H9 (cell line): Measurements from ENCODE around the gene UQCR10. TPM values are rescaled to one million over a fixed set of nuclear protein-coding genes. Genes with fewer than 3 reads are reported as not detected.

Source experiments
- DNase-seq: peaks from one replicate; pipeline ENCODE4 v3.0.0-alpha.2; 2017
- H2AFZ ChIP-seq: one replicate; pipeline ENCODE4 v1.6.1; 2013; ENCODE audit warnings: mild to moderate bottlenecking, low read length, control low read depth, moderate library complexity
- H2AK5ac ChIP-seq: 2 replicates; pipeline ENCODE4 v1.6.1; 2013; ENCODE audit warnings: low read length, control low read depth, mixed read lengths; ENCODE audit not compliant: insufficient read length
- H2BK120ac ChIP-seq: one replicate; pipeline ENCODE4 v1.6.1; 2013; ENCODE audit warnings: low read depth, mild to moderate bottlenecking, low read length, control low read depth, inconsistent platforms; ENCODE audit not compliant: poor library complexity, severe bottlenecking
- H2BK12ac ChIP-seq: 2 replicates; pipeline ENCODE4 v1.6.1; 2013; ENCODE audit warnings: low read length, control low read depth, mixed read lengths, low read depth; ENCODE audit not compliant: insufficient read length
- H2BK15ac ChIP-seq: 2 replicates; pipeline ENCODE4 v1.6.1; 2013; ENCODE audit warnings: low read depth, low read length, control low read depth
- H2BK20ac ChIP-seq: one replicate; pipeline ENCODE4 v1.6.1; 2013; ENCODE audit warnings: low read depth, mild to moderate bottlenecking, low read length, control low read depth, inconsistent platforms; ENCODE audit not compliant: poor library complexity, severe bottlenecking
- H2BK5ac ChIP-seq: 2 replicates; pipeline ENCODE4 v1.6.1; 2013; ENCODE audit warnings: low read length, control low read depth, mixed read lengths; ENCODE audit not compliant: insufficient read length
- H3K14ac ChIP-seq: 2 replicates; pipeline ENCODE4 v1.6.1; 2013; ENCODE audit warnings: low read length, control low read depth; ENCODE audit not compliant: insufficient read depth
- H3K18ac ChIP-seq: 2 replicates; pipeline ENCODE4 v1.6.1; 2013; ENCODE audit warnings: low read depth, mild to moderate bottlenecking, mixed read lengths, low read length, control low read depth; ENCODE audit not compliant: insufficient read length
- H3K23ac ChIP-seq: 2 replicates; pipeline ENCODE4 v1.6.1; 2013; ENCODE audit warnings: low read length, control low read depth, mixed read lengths, low read depth; ENCODE audit not compliant: insufficient read length
- H3K23me2 ChIP-seq: 2 replicates; pipeline ENCODE4 v1.6.1; 2013; ENCODE audit warnings: low read depth, mild to moderate bottlenecking, mixed read lengths, low read length, control low read depth; ENCODE audit not compliant: insufficient read length, poor library complexity, severe bottlenecking
- H3K27ac ChIP-seq: 2 replicates; pipeline ENCODE4 v1.5.1; 2013; ENCODE audit warnings: low read length, control low read depth, mixed read lengths, low read depth; ENCODE audit not compliant: insufficient read length
- H3K27me3 ChIP-seq: 2 replicates; pipeline ENCODE4 v1.6.1; 2013; ENCODE audit warnings: low read length, control low read depth, inconsistent platforms; ENCODE audit not compliant: insufficient read depth
- H3K4ac ChIP-seq: 2 replicates; pipeline ENCODE4 v1.6.1; 2013; ENCODE audit warnings: low read depth, mild to moderate bottlenecking, control low read depth, inconsistent platforms, low read length, moderate library complexity
- H3K4me1 ChIP-seq: 2 replicates; pipeline ENCODE4 v1.6.1; 2013; ENCODE audit warnings: low read length, control low read depth, inconsistent platforms; ENCODE audit not compliant: insufficient read depth
- H3K4me2 ChIP-seq: 2 replicates; pipeline ENCODE4 v1.6.1; 2013; ENCODE audit warnings: low read length, control low read depth, mixed read lengths; ENCODE audit not compliant: insufficient read length, insufficient read depth
- H3K56ac ChIP-seq: 2 replicates; pipeline ENCODE4 v1.6.1; 2013; ENCODE audit warnings: low read depth, mild to moderate bottlenecking, mixed read lengths, low read length, control low read depth; ENCODE audit not compliant: insufficient read length
- H3K79me1 ChIP-seq: 2 replicates; pipeline ENCODE4 v1.6.1; 2013; ENCODE audit warnings: low read depth, mild to moderate bottlenecking, moderate library complexity, low read length, control low read depth, inconsistent platforms; ENCODE audit not compliant: insufficient read depth, poor library complexity, severe bottlenecking
- H3K79me2 ChIP-seq: 2 replicates; pipeline ENCODE4 v1.6.1; 2013; ENCODE audit warnings: low read length, control low read depth, inconsistent platforms; ENCODE audit not compliant: insufficient read depth
- H3K9ac ChIP-seq: 2 replicates; pipeline ENCODE4 v1.6.1; 2013; ENCODE audit warnings: low read length, control low read depth, mixed read lengths; ENCODE audit not compliant: insufficient read length; ENCODE audit errors: extremely low read depth
- H3K9me3 ChIP-seq: one replicate; pipeline ENCODE4 v1.6.1; 2013; ENCODE audit warnings: low read depth, low read length, inconsistent platforms; ENCODE audit not compliant: control insufficient read depth
- H3T11ph ChIP-seq: one replicate; pipeline ENCODE4 v1.6.1; 2013; ENCODE audit warnings: mild to moderate bottlenecking, low read length, control low read depth, inconsistent platforms
- H4K20me1 ChIP-seq: one replicate; pipeline ENCODE4 v1.6.1; 2013; ENCODE audit not compliant: control insufficient read depth, insufficient read length, insufficient read depth
- H4K5ac ChIP-seq: 2 replicates; pipeline ENCODE4 v1.6.1; 2013; ENCODE audit warnings: low read depth, mild to moderate bottlenecking, mixed read lengths, low read length, control low read depth; ENCODE audit not compliant: insufficient read length
- H4K8ac ChIP-seq: replicated peaks from 2 replicates; pipeline ENCODE4 v1.6.1; 2013; ENCODE audit warnings: low read length, control low read depth, mixed read lengths, low read depth; ENCODE audit not compliant: insufficient read length
- H4K91ac ChIP-seq: 2 replicates; pipeline ENCODE4 v1.6.1; 2013; ENCODE audit warnings: low read depth, mild to moderate bottlenecking, moderate library complexity, mixed read lengths, low read length, control low read depth; ENCODE audit not compliant: insufficient read length
- H3K27ac Mint-ChIP-seq, 3 experiments: 2 replicates in 2 of 3; 3 replicates in 1 of 3; pipeline ENCODE4 v1.8.0; 2020 to 2021; ENCODE audit warnings: mixed read lengths in 3 of 3, mild to moderate bottlenecking in 1 of 3, moderate library complexity in 1 of 3
- H3K27me3 Mint-ChIP-seq: 2 replicates; pipeline ENCODE4 v1.8.0; 2021; ENCODE audit warnings: low read depth, mild to moderate bottlenecking, moderate library complexity, mixed read lengths
- H3K36me3 Mint-ChIP-seq, 3 experiments: 2 replicates in 2 of 3; 3 replicates in 1 of 3; pipeline ENCODE4 v1.8.0; 2020 to 2021; ENCODE audit warnings: low read depth in 3 of 3, mixed read lengths in 3 of 3; ENCODE audit not compliant: insufficient read depth in 1 of 3
- H3K4me1 Mint-ChIP-seq, 2 experiments: 2 replicates each; pipeline ENCODE4 v1.8.0; 2020; ENCODE audit warnings: mixed read lengths in 2 of 2
- H3K4me3 Mint-ChIP-seq, 2 experiments: 2 replicates in 1 of 2; 3 replicates in 1 of 2; pipeline ENCODE4 v1.8.0; 2020 to 2021; ENCODE audit warnings: mild to moderate bottlenecking in 2 of 2, mixed read lengths in 2 of 2, moderate library complexity in 1 of 2
- H3K9me3 Mint-ChIP-seq, 2 experiments: 2 replicates in 1 of 2; 3 replicates in 1 of 2; pipeline ENCODE4 v1.8.0; 2020; ENCODE audit warnings: mild to moderate bottlenecking in 2 of 2, mixed read lengths in 2 of 2, moderate library complexity in 1 of 2
- WGBS: extraction: QIAGEN DNeasy Blood & Tissue Kit; methylation state at CpG from one replicate; pipeline ENCODE4 v1.1.7; 2013; ENCODE audit warnings: missing lambda C conversion rate, low lambda C conversion rate, mixed read lengths; ENCODE audit not compliant: insufficient read length; ENCODE audit errors: extremely low coverage; 5-methylcytosine and 5-hydroxymethylcytosine counted together
- total RNA-seq: library from RNA; stranded (reverse); gene quantifications from 2 replicates; pipeline ENCODE4 v1.2.1, GENCODE V29; 2021
- TF ChIP-seq, protein P1 (sequence below): fragments of 200-600 bp; sonication (generic); conservative IDR thresholded peaks from 3 replicates; pipeline ENCODE4 v1.8.0; 2021; ENCODE audit warnings: antibody characterized with exemption, mild to moderate bottlenecking

Gene UQCR10
- total RNA-seq, 1 experiment from 2014 or later = 124 TPM

DNA sequence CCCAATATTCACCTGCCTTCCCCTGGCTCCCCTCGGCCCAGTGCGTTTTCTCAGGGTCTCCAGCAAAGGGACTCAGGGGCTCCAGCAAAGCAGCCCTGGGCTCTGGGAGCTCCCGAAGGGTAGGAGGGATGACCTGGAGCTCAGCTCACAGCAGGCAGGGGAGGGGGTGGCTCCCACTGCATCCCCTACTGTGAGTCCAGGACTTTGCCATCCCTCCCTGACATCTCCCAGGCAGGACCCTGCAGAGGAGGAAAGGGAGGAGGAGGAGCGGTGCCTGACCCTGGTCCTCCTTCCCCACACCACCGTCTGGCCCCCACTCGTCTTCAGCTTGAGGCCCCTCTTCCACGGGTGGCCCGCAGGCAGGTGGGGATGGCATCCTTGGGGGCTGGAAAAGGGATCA, 42.3 kb upstream of the UQCR10 start:
- Histone ChIP-seq H2BK120ac (no peak overlapping the region), H2BK15ac (no peak overlapping the region), H3K9me3 (no peaks in the 10 kb centered on the region), H3K79me1 (no peaks in the 10 kb centered on the region), H3K4me1 (no peaks in the 10 kb centered on the region), H3K18ac (no peak overlapping the region), H3K23me2 (peaks cover 4% of the 10 kb centered on the region), H4K91ac (no peak overlapping the region), H3K9ac (no peak overlapping the region), H2BK5ac (no peak overlapping the region), H3K4ac (no peak overlapping the region), H3K23ac (no peak overlapping the region), H3T11ph (no peak overlapping the region), H2BK20ac (no peak overlapping the region), H2AK5ac (no peak overlapping the region), H3K4me2 (no peak overlapping the region), H4K5ac (no peak overlapping the region), H3K56ac (no peak overlapping the region), H3K27me3 (peaks cover 11% of the 10 kb centered on the region; the same call in 1 of the 2 replicates), H4K8ac (no peak overlapping the region), H2AFZ (no peak overlapping the region), H3K79me2 (no peaks in the 10 kb centered on the region), H3K14ac (no peak overlapping the region; the same call in 1 of the 2 replicates), H2BK12ac (no peak overlapping the region), H4K20me1 (no peaks in the 10 kb centered on the region), H3K27ac (no peak overlapping the region)
- no peak overlapping the region for H3K27ac Mint-ChIP-seq
- DNase-seq = no peak
- no peak overlapping the region for H3K4me3 Mint-ChIP-seq
- WGBS = no CpG with 5 or more reads among the region's 8 CpGs
- no peaks in the 10 kb centered on the region; a peak in 1 of 7 replicates for H3K36me3 Mint-ChIP-seq
- peaks cover 11 to 14% of the 10 kb centered on the region in 2 experiments; a peak in 3 of 4 replicates for H3K4me1 Mint-ChIP-seq
- TF ChIP-seq, protein P1, sequence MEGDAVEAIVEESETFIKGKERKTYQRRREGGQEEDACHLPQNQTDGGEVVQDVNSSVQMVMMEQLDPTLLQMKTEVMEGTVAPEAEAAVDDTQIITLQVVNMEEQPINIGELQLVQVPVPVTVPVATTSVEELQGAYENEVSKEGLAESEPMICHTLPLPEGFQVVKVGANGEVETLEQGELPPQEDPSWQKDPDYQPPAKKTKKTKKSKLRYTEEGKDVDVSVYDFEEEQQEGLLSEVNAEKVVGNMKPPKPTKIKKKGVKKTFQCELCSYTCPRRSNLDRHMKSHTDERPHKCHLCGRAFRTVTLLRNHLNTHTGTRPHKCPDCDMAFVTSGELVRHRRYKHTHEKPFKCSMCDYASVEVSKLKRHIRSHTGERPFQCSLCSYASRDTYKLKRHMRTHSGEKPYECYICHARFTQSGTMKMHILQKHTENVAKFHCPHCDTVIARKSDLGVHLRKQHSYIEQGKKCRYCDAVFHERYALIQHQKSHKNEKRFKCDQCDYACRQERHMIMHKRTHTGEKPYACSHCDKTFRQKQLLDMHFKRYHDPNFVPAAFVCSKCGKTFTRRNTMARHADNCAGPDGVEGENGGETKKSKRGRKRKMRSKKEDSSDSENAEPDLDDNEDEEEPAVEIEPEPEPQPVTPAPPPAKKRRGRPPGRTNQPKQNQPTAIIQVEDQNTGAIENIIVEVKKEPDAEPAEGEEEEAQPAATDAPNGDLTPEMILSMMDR = no peak
- H3K27me3 Mint-ChIP-seq = peaks cover 61% of the 10 kb centered on the region
- H3K9me3 Mint-ChIP-seq = no peaks in the 10 kb centered on the region; a peak in 1 of 5 replicates
